ENCODE results near the gene RNH1. TPM values are rescaled to one million over a fixed set of nuclear protein-coding genes. Genes with fewer than 3 reads are reported as not detected.
A peak's percentile ranks its signal among the peaks of the same experiment; 100 is the strongest.

The RNH1 gene
- total RNA-seq, 4 donors from 2014 or later: 218 to 259 (median 230) TPM

- no peak for ATAC-seq (ENCODE audit: low FRiP score)
- no peak for DNase-seq (ENCODE audit: low spot score)
- no peak for TF ChIP-seq CTCF (IDR thresholded peaks at IDR 0.05)
Observed at GRCh38 chr11:490930-491260, 16.1 kb downstream of the RNH1 start.

GRCh38 chr11:490186-490929, 16.7 kb downstream of the RNH1 start:
- TF ChIP-seq CTCF (IDR thresholded peaks at IDR 0.05): no peak
- DNase-seq (ENCODE audit: low spot score): no peak
- ATAC-seq (ENCODE audit: low FRiP score): no peak

- TF ChIP-seq CTCF (IDR thresholded peaks at IDR 0.05): no peak
- DNase-seq (ENCODE audit: low spot score): no peak
- no peak for ATAC-seq (ENCODE audit: low FRiP score)
Observed at GRCh38 chr11:489610-490185, 17.3 kb downstream of the RNH1 start.

GRCh38 chr11:488992-489391, 18.1 kb downstream of the RNH1 start:
- DNase-seq (ENCODE audit: low spot score): no peak
- no peak for TF ChIP-seq CTCF (IDR thresholded peaks at IDR 0.05)

GRCh38 chr11:488579-488978, 18.5 kb downstream of the RNH1 start:
- no peak for DNase-seq (ENCODE audit: low spot score)
- no peak for TF ChIP-seq CTCF (IDR thresholded peaks at IDR 0.05)
- ATAC-seq (ENCODE audit: low FRiP score): peak; percentile 7

More at GRCh38 chr11:488992-489391, 18.1 kb downstream of the RNH1 start:
- ATAC-seq (ENCODE audit: low FRiP score): peak; percentile 7

GRCh38 chr11:488062-488461, 19.0 kb downstream of the RNH1 start:
- no peak for DNase-seq (ENCODE audit: low spot score)
- no peak for TF ChIP-seq CTCF (IDR thresholded peaks at IDR 0.05)
- ATAC-seq (ENCODE audit: low FRiP score): no peak

GRCh38 chr11:487571-488021, 19.4 kb downstream of the RNH1 start:
- DNase-seq (ENCODE audit: low spot score) (no peak), ATAC-seq (ENCODE audit: low FRiP score) (no peak)
- TF ChIP-seq CTCF (IDR thresholded peaks at IDR 0.05): no peak
